ENCODE results near the gene ELK3. TPM values are rescaled to one million over a fixed set of nuclear protein-coding genes. Genes with fewer than 3 reads are reported as not detected.

Gene ELK3
- total and polyA plus RNA-seq, 2 of the 8 experiments (the other 6 are each of a cell fraction or from before 2014, with no cell fraction given), result 3.5 to 14.3 TPM

GRCh38 chr12:96295532-96296160 lies 101.5 kb downstream of the ELK3 start:
- Histone ChIP-seq H3K36me3 (ENCODE audit: control insufficient read depth in 2 of 4, insufficient read depth in 4 of 4, low read length in 3 of 4) (peaks cover 0 to 13% (median 0%) of the 10 kb centered on the region in 4 experiments; a peak in 2 of 8 replicates), H2BK12ac (ENCODE audit: low read depth, low read length) (no peak overlapping the region), H2BK20ac (ENCODE audit: low read length) (no peak overlapping the region), H3K27ac (ENCODE audit: low read depth, low read length) (no peak overlapping the region), H2BK5ac (ENCODE audit: low read depth, low read length) (no peak overlapping the region), H4K91ac (replicated peaks; ENCODE audit: insufficient read length, low read length) (no peak overlapping the region), H4K8ac (ENCODE audit: extremely low read depth, insufficient read depth, low read length) (no peak overlapping the region), H3K4me1 (replicated peaks in 1 of 4; ENCODE audit: control insufficient read depth in 3 of 4, insufficient read depth in 4 of 4, low read length in 3 of 4) (no peaks in the 10 kb centered on the region), H2BK120ac (replicated peaks; ENCODE audit: low read depth, low read length) (no peak overlapping the region), H3K27me3 (replicated peaks in 1 of 4; ENCODE audit: control insufficient read depth in 3 of 4, extremely low read depth in 1 of 4, insufficient read depth in 3 of 4, low read length in 3 of 4) (no peaks in the 10 kb centered on the region), H3K9me3 (ENCODE audit: insufficient read depth in 2 of 2, low read depth in 1 of 2, low read length in 1 of 2) (no peaks in the 10 kb centered on the region), H3K79me1 (ENCODE audit: low read depth, low read length) (no peaks in the 10 kb centered on the region), H3K4me3 (ENCODE audit: extremely low read depth in 1 of 4, insufficient read depth in 2 of 4, low read depth in 3 of 4, low read length in 4 of 4) (no peak overlapping the region), H3K23me2 (ENCODE audit: low read depth, low read length) (no peaks in the 10 kb centered on the region), H3K9ac (replicated peaks in 1 of 4; ENCODE audit: extremely low read depth in 1 of 4, low read depth in 3 of 4, low read length in 3 of 4) (no peak overlapping the region), H2AK5ac (ENCODE audit: low read depth, low read length) (no peak overlapping the region), H4K5ac (ENCODE audit: insufficient read length, low read depth, low read length) (no peak overlapping the region), H4K20me1 (replicated peaks in 1 of 2; ENCODE audit: control insufficient read depth in 1 of 2, insufficient read depth in 2 of 2, low read length in 2 of 2) (no peaks in the 10 kb centered on the region), H3K23ac (ENCODE audit: insufficient read length) (no peak overlapping the region), H3K79me2 (ENCODE audit: control insufficient read depth in 1 of 2, insufficient read depth in 2 of 2, low read length in 2 of 2) (no peaks in the 10 kb centered on the region), H3K14ac (ENCODE audit: insufficient read length) (no peak overlapping the region), H2BK15ac (ENCODE audit: low read length) (no peak overlapping the region), H3K4ac (replicated peaks; ENCODE audit: insufficient read length, low read depth, low read length) (no peak overlapping the region), H3K18ac (ENCODE audit: extremely low read depth, low read length) (no peak overlapping the region), H3K4me2 (ENCODE audit: insufficient read depth in 1 of 2, low read depth in 2 of 2, low read length in 2 of 2) (no peak overlapping the region), H2AFZ (ENCODE audit: low read length) (no peak overlapping the region), H3K56ac (replicated peaks; ENCODE audit: insufficient read length, low read depth, low read length) (no peak overlapping the region)
- WGBS, 2 experiments (ENCODE audit: extremely low coverage in 1 of 2, insufficient coverage in 1 of 2, insufficient read length in 1 of 2, insufficient replicate concordance in 2 of 2, low coverage in 1 of 2, low lambda C conversion rate in 2 of 2, missing lambda C conversion rate in 1 of 2), result 91% methylated on average over 6 of the region's 6 CpGs; no CpG with 5 or more reads in 1 of the 2 experiments
- POLR2A ChIA-PET (ENCODE audit: partially characterized antibody), result no interaction called here
- no peak for DNase-seq (ENCODE audit: low read depth in 1 of 2, low spot score in 2 of 2)
- CTCF ChIA-PET (ENCODE audit: partially characterized antibody), result interaction anchor here (0.6 kb wide), 1 partner anchor 152 kb away, joined by 3 read pairs; no protein-coding TSS in a partner anchor
- no peak for FAIRE-seq
- TF ChIP-seq NANOG (IDR thresholded peaks at IDR 0.05; ENCODE audit: insufficient read depth, low read depth, low read length, poor library complexity, severe bottlenecking) (no peak), CEBPB (IDR thresholded peaks at IDR 0.05; ENCODE audit: low read depth, low read length) (no peak), RAD21 (IDR thresholded peaks at IDR 0.05 in 1 of 2, conservative IDR thresholded peaks at IDR 0.05 in 1 of 2; ENCODE audit: low read depth in 2 of 2, low read length in 2 of 2) (no peak), CBX5 (IDR thresholded peaks at IDR 0.05; ENCODE audit: low read depth, low read length) (no peak), TEAD4 (IDR thresholded peaks at IDR 0.05; ENCODE audit: low read depth, low read length) (no peak), ATF3 (IDR thresholded peaks at IDR 0.05; ENCODE audit: insufficient read depth, low read depth, low read length) (no peak), MAFK (IDR thresholded peaks at IDR 0.05; ENCODE audit: low read depth, low read length) (no peak), SIN3A (conservative IDR thresholded peaks at IDR 0.05 in 1 of 2, IDR thresholded peaks at IDR 0.05 in 1 of 2; ENCODE audit: low read depth in 1 of 2, low read length in 2 of 2) (no peak), TBP (IDR thresholded peaks at IDR 0.05; ENCODE audit: low read depth, low read length) (no peak), RBBP5 (IDR thresholded peaks at IDR 0.05; ENCODE audit: borderline replicate concordance, low read depth, low read length) (no peak), RFX5 (IDR thresholded peaks at IDR 0.05; ENCODE audit: borderline replicate concordance, low read depth, low read length) (no peak), EZH2 (IDR thresholded peaks at IDR 0.05; ENCODE audit: low read depth, low read length, severe bottlenecking) (no peak)
